Karpas-422 (cell line): Measurements from ENCODE around the gene PRMT6. TPM values are rescaled to one million over a fixed set of nuclear protein-coding genes. Genes with fewer than 3 reads are reported as not detected.
"Not testable (repeated sequence)": the region's sequence is repeated elsewhere in the genome, so short reads cannot be mapped to it uniquely, and the experiment has no call there.

Experiments
- DNase-seq: peaks from one replicate; pipeline ENCODE4 v3.0.0-alpha.2; 2015
- H2AFZ ChIP-seq: fragments of 200-600 bp; sonication (generic); 2 replicates; pipeline ENCODE4 v1.6.1; 2014; ENCODE audit warnings: antibody characterized with exemption, low read length, mixed read lengths
- H3K27ac ChIP-seq: fragments of 200-600 bp; sonication (generic); 2 replicates; pipeline ENCODE4 v1.5.1; 2014; ENCODE audit warnings: mild to moderate bottlenecking, low read length, moderate library complexity
- H3K27me3 ChIP-seq: fragments of 200-600 bp; sonication (generic); 2 replicates; pipeline ENCODE4 v1.6.1; 2014; ENCODE audit warnings: low read length, mixed read lengths
- H3K36me3 ChIP-seq: fragments of 200-600 bp; sonication (generic); 2 replicates; pipeline ENCODE4 v1.6.1; 2014; ENCODE audit warnings: low read length, mixed read lengths; ENCODE audit not compliant: insufficient read depth
- H3K4me1 ChIP-seq: fragments of 200-600 bp; sonication (generic); 2 replicates; pipeline ENCODE4 v1.6.1; 2014; ENCODE audit warnings: mild to moderate bottlenecking, low read length, mixed read lengths
- H3K4me2 ChIP-seq: fragments of 200-600 bp; sonication (generic); 2 replicates; pipeline ENCODE4 v1.6.1; 2014; ENCODE audit warnings: low read length, low read depth, mild to moderate bottlenecking; ENCODE audit not compliant: poor library complexity, severe bottlenecking
- H3K4me3 ChIP-seq: fragments of 200-600 bp; sonication (generic); 2 replicates; pipeline ENCODE4 v1.5.1; 2014; ENCODE audit warnings: mild to moderate bottlenecking, antibody characterized with exemption, low read length, mixed read lengths
- H3K79me2 ChIP-seq: fragments of 200-600 bp; sonication (generic); 2 replicates; pipeline ENCODE4 v1.6.1; 2014; ENCODE audit warnings: mild to moderate bottlenecking, low read length, mixed read lengths
- H3K9ac ChIP-seq: fragments of 200-600 bp; sonication (generic); 2 replicates; pipeline ENCODE4 v1.6.0; 2014; ENCODE audit warnings: low read length
- H3K9me2 ChIP-seq: fragments of 200-600 bp; sonication (generic), shearing (Covaris generic); replicated peaks from 2 replicates; pipeline ENCODE4 v1.6.0; 2014; ENCODE audit warnings: mild to moderate bottlenecking, low read length, moderate library complexity; ENCODE audit not compliant: insufficient read depth
- H3K9me3 ChIP-seq: fragments of 300-700, 200-600 bp; sonication (generic); 2 replicates; pipeline ENCODE4 v1.6.1; 2014; ENCODE audit warnings: low read length, mixed read lengths
- H4K20me1 ChIP-seq: fragments of 200-600 bp; sonication (generic); 2 replicates; pipeline ENCODE4 v1.6.1; 2014; ENCODE audit warnings: mild to moderate bottlenecking, antibody characterized with exemption, low read length, low read depth; ENCODE audit not compliant: insufficient read depth
- total RNA-seq: library from RNA; depleted of rRNA; stranded (reverse); fragments of >200 nt; shearing (Covaris generic); gene quantifications from 2 replicates; pipeline ENCODE4 v1.2.3, GENCODE V29; 2014; ENCODE audit warnings: low replicate concordance; rRNA removed

Gene PRMT6
- 12.3 and 18.8 TPM in 2 replicates for total RNA-seq

GRCh38 chr1:107056426-107057196 lies at the start of gene PRMT6:
TSS of gene PRMT6 (plus strand) at chr1:107056674. CDS start at chr1:107056716, 42 bp downstream.
- Histone ChIP-seq H3K9me3 (no peaks in the 10 kb centered on the region), H3K9me2 (no peaks in the 10 kb centered on the region), H3K36me3 (peaks cover 13% of the 10 kb centered on the region), H4K20me1 (0 out of 2 replicates have a peak, but pooled peaks cover 2% of the 10 kb centered on the region), H3K4me2 (peak within 1 kb of the TSS; percentile 83), H3K27me3 (no peaks in the 10 kb centered on the region), H3K4me3 (peak within 1 kb of the TSS; percentile 99), H3K9ac (peak within 1 kb of the TSS; percentile 95), H3K27ac (peak within 1 kb of the TSS; percentile 61), H3K79me2 (peaks cover 19% of the 10 kb centered on the region), H2AFZ (peak within 1 kb of the TSS; percentile 93), H3K4me1 (peaks cover 18% of the 10 kb centered on the region)
- peak; percentile 94 for DNase-seq

- no peak overlapping the region for H2AFZ ChIP-seq
- H3K9ac ChIP-seq = no peak overlapping the region
- H3K4me3 ChIP-seq = no peak overlapping the region
- H3K27ac ChIP-seq = no peak overlapping the region
- no peaks in the 10 kb centered on the region for H3K4me1 ChIP-seq
- no peaks in the 10 kb centered on the region for H3K36me3 ChIP-seq
- no peaks in the 10 kb centered on the region for H4K20me1 ChIP-seq
- no peak for DNase-seq
- H3K4me2 ChIP-seq = no peak overlapping the region
- no peaks in the 10 kb centered on the region for H3K9me3 ChIP-seq
- no peaks in the 10 kb centered on the region for H3K79me2 ChIP-seq
- H3K27me3 ChIP-seq = no peaks in the 10 kb centered on the region
- H3K9me2 ChIP-seq = no peaks in the 10 kb centered on the region
Measured at GRCh38 chr1:107009281-107009680, 47.2 kb upstream of the PRMT6 start.

- no peaks in the 10 kb centered on the region for H3K9me2 ChIP-seq
- no peak for DNase-seq
- no peaks in the 10 kb centered on the region for H3K36me3 ChIP-seq
- no peaks in the 10 kb centered on the region for H3K4me1 ChIP-seq
- H3K4me3 ChIP-seq = no peak overlapping the region
- no peaks in the 10 kb centered on the region for H3K27me3 ChIP-seq
- H3K79me2 ChIP-seq = no peaks in the 10 kb centered on the region
- H4K20me1 ChIP-seq = no peaks in the 10 kb centered on the region
- no peaks in the 10 kb centered on the region for H3K9me3 ChIP-seq
- H3K9ac ChIP-seq = no peak overlapping the region
- no peak overlapping the region for H3K4me2 ChIP-seq
- H3K27ac ChIP-seq = no peak overlapping the region
- H2AFZ ChIP-seq = no peak overlapping the region
Measured at GRCh38 chr1:107010582-107010981, 45.9 kb upstream of the PRMT6 start.

GRCh38 chr1:107016376-107016978 lies 40.0 kb upstream of the PRMT6 start:
- H4K20me1 ChIP-seq = no peaks in the 10 kb centered on the region
- no peaks in the 10 kb centered on the region for H3K79me2 ChIP-seq
- H3K27ac ChIP-seq = no peak overlapping the region
- no peak overlapping the region for H2AFZ ChIP-seq
- H3K4me1 ChIP-seq = no peaks in the 10 kb centered on the region
- no peak for DNase-seq
- H3K4me3 ChIP-seq = no peak overlapping the region
- no peaks in the 10 kb centered on the region for H3K9me3 ChIP-seq
- H3K9me2 ChIP-seq = no peaks in the 10 kb centered on the region
- no peaks in the 10 kb centered on the region for H3K36me3 ChIP-seq
- no peak overlapping the region for H3K9ac ChIP-seq
- H3K27me3 ChIP-seq = no peaks in the 10 kb centered on the region
- no peak overlapping the region for H3K4me2 ChIP-seq

GRCh38 chr1:107018445-107018844 lies 38.0 kb upstream of the PRMT6 start:
- no peaks in the 10 kb centered on the region for H3K9me2 ChIP-seq
- no peaks in the 10 kb centered on the region for H3K36me3 ChIP-seq
- no peaks in the 10 kb centered on the region for H3K4me1 ChIP-seq
- H3K4me2 ChIP-seq = no peak overlapping the region
- no peaks in the 10 kb centered on the region for H3K9me3 ChIP-seq
- no peaks in the 10 kb centered on the region for H3K79me2 ChIP-seq
- DNase-seq = no peak
- no peak overlapping the region for H3K27ac ChIP-seq
- H3K9ac ChIP-seq = no peak overlapping the region
- no peak overlapping the region for H3K4me3 ChIP-seq
- no peaks in the 10 kb centered on the region for H3K27me3 ChIP-seq
- H2AFZ ChIP-seq = no peak overlapping the region
- H4K20me1 ChIP-seq = no peaks in the 10 kb centered on the region

- no peak overlapping the region for H3K4me3 ChIP-seq
- H3K9ac ChIP-seq = no peak overlapping the region
- H3K9me3 ChIP-seq = no peaks in the 10 kb centered on the region
- no peak overlapping the region for H2AFZ ChIP-seq
- no peak overlapping the region for H3K4me2 ChIP-seq
- no peak for DNase-seq
- H3K79me2 ChIP-seq = no peaks in the 10 kb centered on the region
- no peaks in the 10 kb centered on the region for H3K4me1 ChIP-seq
- H3K27me3 ChIP-seq = no peaks in the 10 kb centered on the region
- H3K36me3 ChIP-seq = no peaks in the 10 kb centered on the region
- no peak overlapping the region for H3K27ac ChIP-seq
- no peaks in the 10 kb centered on the region for H3K9me2 ChIP-seq
- no peaks in the 10 kb centered on the region for H4K20me1 ChIP-seq
Measured at GRCh38 chr1:107019166-107019565, 37.3 kb upstream of the PRMT6 start.

GRCh38 chr1:107038874-107039273 lies 17.6 kb upstream of the PRMT6 start:
- not testable (repeated sequence) for H3K36me3 ChIP-seq, DNase-seq, H3K27ac ChIP-seq, H3K4me2 ChIP-seq, H3K4me1 ChIP-seq, H3K79me2 ChIP-seq, H3K9ac ChIP-seq, H2AFZ ChIP-seq, H3K9me2 ChIP-seq, H3K4me3 ChIP-seq, H3K27me3 ChIP-seq, H3K9me3 ChIP-seq, H4K20me1 ChIP-seq

- not testable (repeated sequence) for DNase-seq
Measured at GRCh38 chr1:107044310-107045220, 11.9 kb upstream of the PRMT6 start.

More at GRCh38 chr1:107044310-107045220, 11.9 kb upstream of the PRMT6 start:
- H3K4me1 ChIP-seq, H3K27ac ChIP-seq, H4K20me1 ChIP-seq, H3K9me3 ChIP-seq, H2AFZ ChIP-seq, H3K4me3 ChIP-seq, H3K9me2 ChIP-seq, H3K9ac ChIP-seq, H3K4me2 ChIP-seq, H3K79me2 ChIP-seq, H3K36me3 ChIP-seq, H3K27me3 ChIP-seq: not testable (repeated sequence)
